HepG2 (cell line): Measurements from ENCODE around the gene ABHD17A. TPM values are rescaled to one million over a fixed set of nuclear protein-coding genes. Genes with fewer than 3 reads are reported as not detected.

Experiments used
- AFF4 ChIP-seq: sonication (generic); formaldehyde crosslinking; IDR thresholded peaks from 2 replicates; pipeline ENCODE4 v1.4.0; 2020; ENCODE audit warnings: missing genetic modification reagents
- BCLAF1 ChIP-seq: fragments of 450-650 bp; IDR thresholded peaks from 2 replicates; pipeline ENCODE4 v1.6.1; 2017; ENCODE audit warnings: mild to moderate bottlenecking
- FOXJ3 ChIP-seq: sonication (generic); formaldehyde crosslinking; IDR thresholded peaks from 2 replicates; pipeline ENCODE4 v1.4.0; 2020; ENCODE audit warnings: missing genetic modification reagents, mild to moderate bottlenecking, borderline replicate concordance
- MXI1 ChIP-seq: IDR thresholded peaks from 3 replicates; pipeline ENCODE4 v1.6.1; 2012; ENCODE audit warnings: low read depth, low read length, inconsistent platforms, borderline replicate concordance
- NFAT5 ChIP-seq: sonication (generic); formaldehyde crosslinking; IDR thresholded peaks from 2 replicates; pipeline ENCODE4 v1.4.0; 2020; ENCODE audit warnings: missing genetic modification reagents
- NFKB2 ChIP-seq: sonication (generic); formaldehyde crosslinking; IDR thresholded peaks from 2 replicates; pipeline ENCODE4 v1.4.0; 2020; ENCODE audit warnings: missing genetic modification reagents, borderline replicate concordance
- SNRNP70 ChIP-seq: fragments of 200-400 bp; formaldehyde crosslinking; IDR thresholded peaks from 2 replicates; pipeline ENCODE4 v1.6.1; 2017; ENCODE audit warnings: mild to moderate bottlenecking, low read depth, low read length, moderate library complexity
- ZNF414 ChIP-seq: sonication (generic); formaldehyde crosslinking; IDR thresholded peaks from 2 replicates; pipeline ENCODE4 v1.5.0; 2020; ENCODE audit warnings: missing genetic modification reagents
- ZNF737 ChIP-seq: sonication (generic); formaldehyde crosslinking; IDR thresholded peaks from 2 replicates; pipeline ENCODE4 v1.5.0; 2020; ENCODE audit warnings: missing genetic modification reagents, mild to moderate bottlenecking, borderline replicate concordance
- polyA plus RNA-seq, 8 experiments: library from polyadenylated mRNA; depleted of rRNA in 3 of 8; stranded (reverse) in 7 of 8; unstranded in 1 of 8; fragments of >200 nt; fragmentation: Illumina TruSeq in 4 of 8; extraction: Trizol in 4 of 8; gene quantifications; 2 replicates each; pipeline versions ENCODE4 v1.2.1 to v1.2.3, GENCODE V29; 2011 to 2016; ENCODE audit warnings: low read depth in 4 of 8, missing spikeins in 1 of 8, mixed read lengths in 1 of 8; ENCODE audit not compliant: insufficient read depth in 1 of 8
- total RNA-seq, 5 experiments: library from RNA; depleted of rRNA; stranded (reverse); fragments of >200 nt; fragmentation: Illumina TruSeq; extraction: Trizol; gene quantifications; 2 replicates each; pipeline ENCODE4 v1.2.3, GENCODE V29; 2016; ENCODE audit warnings: low read depth in 1 of 5
- TF ChIP-seq, protein P1 (sequence below): sonication (generic); formaldehyde crosslinking; IDR thresholded peaks from 2 replicates; pipeline ENCODE4 v1.4.0; 2020; ENCODE audit warnings: missing genetic modification reagents
- TF ChIP-seq, protein P2 (sequence below): sonication (generic); formaldehyde crosslinking; IDR thresholded peaks from 2 replicates; pipeline ENCODE4; 2020; ENCODE audit warnings: missing genetic modification reagents, mild to moderate bottlenecking, borderline replicate concordance

ABHD17A gene
- total and polyA plus RNA-seq, 2 of the 13 experiments (the other 11 are each of a cell fraction or from before 2014, with no cell fraction given), result 27.7 to 40.8 TPM

- TF ChIP-seq NFAT5 (CRISPR knock-in tag), result no peak
- peak; percentile 46; the same call in 1 of the 3 replicates for TF ChIP-seq MXI1
- no peak for TF ChIP-seq FOXJ3 (CRISPR knock-in tag)
- no peak for TF ChIP-seq ZNF737 (CRISPR knock-in tag)
- no peak for TF ChIP-seq BCLAF1
- TF ChIP-seq, protein P1, sequence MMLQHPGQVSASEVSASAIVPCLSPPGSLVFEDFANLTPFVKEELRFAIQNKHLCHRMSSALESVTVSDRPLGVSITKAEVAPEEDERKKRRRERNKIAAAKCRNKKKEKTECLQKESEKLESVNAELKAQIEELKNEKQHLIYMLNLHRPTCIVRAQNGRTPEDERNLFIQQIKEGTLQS (CRISPR knock-in tag), result no peak
- TF ChIP-seq ZNF414 (CRISPR knock-in tag), result 0 out of 2 replicates have a peak, but pooled peaks have one; percentile 14
- TF ChIP-seq, protein P2, sequence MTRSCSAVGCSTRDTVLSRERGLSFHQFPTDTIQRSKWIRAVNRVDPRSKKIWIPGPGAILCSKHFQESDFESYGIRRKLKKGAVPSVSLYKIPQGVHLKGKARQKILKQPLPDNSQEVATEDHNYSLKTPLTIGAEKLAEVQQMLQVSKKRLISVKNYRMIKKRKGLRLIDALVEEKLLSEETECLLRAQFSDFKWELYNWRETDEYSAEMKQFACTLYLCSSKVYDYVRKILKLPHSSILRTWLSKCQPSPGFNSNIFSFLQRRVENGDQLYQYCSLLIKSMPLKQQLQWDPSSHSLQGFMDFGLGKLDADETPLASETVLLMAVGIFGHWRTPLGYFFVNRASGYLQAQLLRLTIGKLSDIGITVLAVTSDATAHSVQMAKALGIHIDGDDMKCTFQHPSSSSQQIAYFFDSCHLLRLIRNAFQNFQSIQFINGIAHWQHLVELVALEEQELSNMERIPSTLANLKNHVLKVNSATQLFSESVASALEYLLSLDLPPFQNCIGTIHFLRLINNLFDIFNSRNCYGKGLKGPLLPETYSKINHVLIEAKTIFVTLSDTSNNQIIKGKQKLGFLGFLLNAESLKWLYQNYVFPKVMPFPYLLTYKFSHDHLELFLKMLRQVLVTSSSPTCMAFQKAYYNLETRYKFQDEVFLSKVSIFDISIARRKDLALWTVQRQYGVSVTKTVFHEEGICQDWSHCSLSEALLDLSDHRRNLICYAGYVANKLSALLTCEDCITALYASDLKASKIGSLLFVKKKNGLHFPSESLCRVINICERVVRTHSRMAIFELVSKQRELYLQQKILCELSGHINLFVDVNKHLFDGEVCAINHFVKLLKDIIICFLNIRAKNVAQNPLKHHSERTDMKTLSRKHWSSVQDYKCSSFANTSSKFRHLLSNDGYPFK (CRISPR knock-in tag), result peak; percentile 74; the same call in 1 of the 2 replicates
- no peak for TF ChIP-seq NFKB2
- no peak for TF ChIP-seq SNRNP70
- no peak for TF ChIP-seq AFF4
Observed at GRCh38 chr19:1848399-1849131, 36.7 kb downstream of the ABHD17A start, which contains the start of gene REXO1 (continued).
